H1 (cell line): Measurements from ENCODE around the gene DHCR24. TPM values are rescaled to one million over a fixed set of nuclear protein-coding genes. Genes with fewer than 3 reads are reported as not detected.

ENCODE experiments used
- SIN3A ChIP-seq, 2 experiments: IDR thresholded peaks in 1 of 2; conservative IDR thresholded peaks in 1 of 2; 2 replicates each; pipeline ENCODE4 v1.6.1; 2011 to 2012; ENCODE audit warnings: low read length in 2 of 2, improper control_type of control experiment in 1 of 2, low read depth in 1 of 2, mild to moderate bottlenecking in 1 of 2
- ZNF274 ChIP-seq: IDR thresholded peaks from 2 replicates; pipeline ENCODE4 v1.7.0; 2012; ENCODE audit warnings: low read length, borderline replicate concordance; ENCODE audit errors: extremely low read depth
- polyA plus RNA-seq, 7 experiments: library from polyadenylated mRNA; depleted of rRNA in 3 of 7; stranded (reverse) in 5 of 7; unstranded in 2 of 7; fragments of >200 nt in 5 of 7; fragments of 200-250 nt in 2 of 7; gene quantifications; 1 replicate in 5 of 7; 2 replicates in 1 of 7; 4 replicates in 1 of 7; pipeline versions ENCODE4 v1.2.1 to v1.2.3, GENCODE V29; 2011 to 2013; ENCODE audit warnings: missing spikeins in 2 of 7, mixed read lengths in 2 of 7
- total RNA-seq: library from RNA; stranded (reverse); fragmentation: NEBNext Ultra II Directional; extraction: Animal tissue kit (Norgen Biotek cat#: 25700); gene quantifications from 2 replicates; pipeline ENCODE4 v1.2.1, GENCODE V29; 2021

DHCR24 gene
- total and polyA plus RNA-seq, 2 of the 8 experiments (the other 6 are each of a cell fraction or from before 2014, with no cell fraction given), result 370 to 419 TPM

GRCh38 chr1:54838565-54839180, 48.3 kb downstream of the DHCR24 start (continued):
- TF ChIP-seq SIN3A (conservative IDR thresholded peaks at IDR 0.05 in 1 of 2, IDR thresholded peaks at IDR 0.05 in 1 of 2; ENCODE audit: low read depth in 1 of 2, low read length in 2 of 2) (no peak), ZNF274 (no peak)
